Stomach (tissue), 9 donors: ENCODE data around the gene OR5A1. TPM values are rescaled to one million over a fixed set of nuclear protein-coding genes. Genes with fewer than 3 reads are reported as not detected.

Experiments
- DNase-seq, 2 donors: peaks; one replicate each; pipeline versions ENCODE4 v3.0.0 to v3.0.0-alpha.2; 2013 to 2019
- H3K27ac ChIP-seq, 5 donors: fragments of 200-600 bp in 4 of 5; sonication (generic) in 4 of 5; one replicate each; pipeline ENCODE4 v1.5.1; 2013 to 2019; ENCODE audit warnings: mild to moderate bottlenecking in 1 of 5, moderate library complexity in 1 of 5
- H3K27me3 ChIP-seq, 3 donors: fragments of 200-600 bp; sonication (generic); one replicate each; pipeline ENCODE4 v1.5.1; 2017 to 2019; ENCODE audit warnings: mixed run types in 1 of 3
- H3K36me3 ChIP-seq, 4 donors: fragments of 200-600 bp; sonication (generic); 1 replicate in 3 of 4; 2 replicates in 1 of 4; pipeline ENCODE4 v1.5.1; 2016 to 2019
- H3K4me1 ChIP-seq, 4 donors: fragments of 200-600 bp; sonication (generic); one replicate each; pipeline ENCODE4 v1.5.1; 2016 to 2019
- H3K4me3 ChIP-seq, 4 donors: fragments of 200-600 bp; sonication (generic) in 3 of 4; one replicate each; pipeline ENCODE4 v1.5.1; 2016 to 2019; ENCODE audit warnings: mild to moderate bottlenecking in 1 of 4
- H3K9me3 ChIP-seq, 4 donors: fragments of 200-600 bp; sonication (generic); one replicate each; pipeline ENCODE4 v1.5.1; 2016 to 2019
- EP300 ChIP-seq: sonication (generic); formaldehyde crosslinking; IDR thresholded peaks from one replicate; pipeline ENCODE4 v1.6.1; 2017; ENCODE audit warnings: antibody characterized with exemption
- POLR2A ChIP-seq, 4 donors: fragments of 450-650 bp; IDR thresholded peaks; one replicate each; pipeline ENCODE4 v1.6.1; 2016; ENCODE audit warnings: antibody characterized with exemption in 4 of 4, control low read depth in 2 of 4, mild to moderate bottlenecking in 1 of 4, moderate library complexity in 1 of 4
- POLR2AphosphoS5 ChIP-seq, 3 donors: sonication (generic); formaldehyde crosslinking; IDR thresholded peaks; one replicate each; pipeline ENCODE4 v1.6.1; 2016; ENCODE audit warnings: antibody characterized with exemption in 3 of 3
- WGBS, 5 donors: extraction: QIAGEN DNeasy Blood & Tissue Kit in 3 of 5; methylation state at CpG; one replicate each; pipeline versions ENCODE4 v1.1.5 to v1.1.7; 2013 to 2018; 5-methylcytosine and 5-hydroxymethylcytosine counted together
- intact Hi-C: fragments of 100-400 bp; cut with DNase I; formaldehyde crosslinking; loops from one replicate; pipeline ENCODE4 v1.15.1; 2023; ENCODE audit warnings: low total_unique reads
- polyA plus RNA-seq, 3 donors: library from polyadenylated mRNA; stranded (reverse); fragments of 200-250 nt; gene quantifications; one replicate each; pipeline ENCODE4 v1.2.3, GENCODE V29; 2013
- total RNA-seq, 5 donors: library from RNA; depleted of rRNA; stranded (reverse); fragments of >200 nt; gene quantifications; one replicate each; pipeline versions ENCODE4 v1.1.0 to v1.2.3, GENCODE V29; 2014 to 2016
- TF ChIP-seq, protein P1 (sequence below), 7 experiments: fragments of 450-650 bp in 4 of 7; fragments of 200-600 bp in 3 of 7; sonication (generic) in 3 of 7; IDR thresholded peaks; one replicate each; pipeline ENCODE4 v1.5.1; 2016 to 2019; ENCODE audit warnings: antibody characterized with exemption in 7 of 7, control low read depth in 2 of 7, mild to moderate bottlenecking in 1 of 7
- donor health status: healthy with polysubstance abuse.
- donor health status: Bipolar disorder and iron deficiency.
- donor health status: healthy.

The OR5A1 gene
- total and polyA plus RNA-seq, 8 donors: not detected

DNA sequence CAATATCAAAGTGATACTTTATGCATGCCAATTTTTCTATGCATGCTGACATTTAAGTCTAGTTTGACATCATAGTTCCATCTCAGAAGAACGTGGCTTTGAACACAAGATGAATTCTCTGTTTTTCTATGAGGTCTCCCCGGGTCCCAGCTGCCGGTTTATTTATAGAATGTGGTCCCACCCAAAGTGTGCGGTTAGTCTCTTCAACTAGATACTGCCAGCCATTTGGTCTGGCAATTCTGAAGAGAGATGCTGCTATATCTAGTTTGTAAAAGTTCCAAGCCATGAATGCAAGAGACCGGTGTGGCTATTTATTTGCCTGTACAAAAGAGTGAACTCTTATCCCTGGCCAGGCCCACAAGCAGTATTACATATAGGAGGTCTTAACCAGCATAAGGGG lies 19.2 kb upstream of the OR5A1 start:
- TF ChIP-seq POLR2A (IDR thresholded peaks at IDR 0.05) (no peak), POLR2AphosphoS5 (IDR thresholded peaks at IDR 0.05) (no peak), EP300 (no peak)
- TF ChIP-seq, protein P1, sequence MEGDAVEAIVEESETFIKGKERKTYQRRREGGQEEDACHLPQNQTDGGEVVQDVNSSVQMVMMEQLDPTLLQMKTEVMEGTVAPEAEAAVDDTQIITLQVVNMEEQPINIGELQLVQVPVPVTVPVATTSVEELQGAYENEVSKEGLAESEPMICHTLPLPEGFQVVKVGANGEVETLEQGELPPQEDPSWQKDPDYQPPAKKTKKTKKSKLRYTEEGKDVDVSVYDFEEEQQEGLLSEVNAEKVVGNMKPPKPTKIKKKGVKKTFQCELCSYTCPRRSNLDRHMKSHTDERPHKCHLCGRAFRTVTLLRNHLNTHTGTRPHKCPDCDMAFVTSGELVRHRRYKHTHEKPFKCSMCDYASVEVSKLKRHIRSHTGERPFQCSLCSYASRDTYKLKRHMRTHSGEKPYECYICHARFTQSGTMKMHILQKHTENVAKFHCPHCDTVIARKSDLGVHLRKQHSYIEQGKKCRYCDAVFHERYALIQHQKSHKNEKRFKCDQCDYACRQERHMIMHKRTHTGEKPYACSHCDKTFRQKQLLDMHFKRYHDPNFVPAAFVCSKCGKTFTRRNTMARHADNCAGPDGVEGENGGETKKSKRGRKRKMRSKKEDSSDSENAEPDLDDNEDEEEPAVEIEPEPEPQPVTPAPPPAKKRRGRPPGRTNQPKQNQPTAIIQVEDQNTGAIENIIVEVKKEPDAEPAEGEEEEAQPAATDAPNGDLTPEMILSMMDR (IDR thresholded peaks at IDR 0.05): no peak
- no peaks in the 10 kb centered on the region for H3K9me3 ChIP-seq
- intact Hi-C loops: no loop called here
- H3K4me1 ChIP-seq: no peaks in the 10 kb centered on the region
- 62 to 70% (median 67%) methylated on average over 5 of the region's 5 CpGs for WGBS, 5 donors
- no peaks in the 10 kb centered on the region for H3K36me3 ChIP-seq
- H3K27ac ChIP-seq: no peak overlapping the region
- H3K4me3 ChIP-seq: no peak overlapping the region
- no peaks in the 10 kb centered on the region for H3K27me3 ChIP-seq
- peak in 1 of 2 donors; percentile 10 for DNase-seq

DNA sequence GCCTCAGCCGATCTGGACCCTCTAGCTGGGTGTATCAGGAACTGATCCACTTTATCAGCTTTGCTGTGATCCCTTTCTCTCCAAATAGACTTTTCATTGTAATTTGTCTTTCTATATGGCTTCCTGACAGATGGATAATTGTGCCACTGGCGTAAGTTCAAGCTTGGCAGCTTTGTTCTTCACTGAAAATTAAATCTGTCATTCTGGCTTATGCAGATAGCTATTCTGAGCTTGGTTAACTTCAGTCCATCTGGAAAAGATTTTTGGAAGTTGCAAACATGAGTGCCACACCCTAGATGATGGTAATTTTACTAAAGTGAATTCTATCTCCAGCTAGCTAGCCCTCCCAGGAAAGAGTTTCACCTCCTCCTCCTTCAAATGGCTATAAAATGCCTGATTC lies 18.1 kb upstream of the OR5A1 start:
- 62 to 80% (median 75%) methylated on average over 2 of the region's 2 CpGs for WGBS, 5 donors
- H3K4me1 ChIP-seq: no peaks in the 10 kb centered on the region
- H3K4me3 ChIP-seq: no peak overlapping the region
- intact Hi-C loops: no loop called here
- no peak overlapping the region for H3K27ac ChIP-seq
- H3K36me3 ChIP-seq: no peaks in the 10 kb centered on the region
- H3K9me3 ChIP-seq: no peaks in the 10 kb centered on the region
- no peaks in the 10 kb centered on the region for H3K27me3 ChIP-seq
- TF ChIP-seq, protein P1 (IDR thresholded peaks at IDR 0.05): no peak
- no peak for TF ChIP-seq POLR2AphosphoS5 (IDR thresholded peaks at IDR 0.05)
- no peak for TF ChIP-seq POLR2A (IDR thresholded peaks at IDR 0.05)
- TF ChIP-seq EP300: no peak
- DNase-seq: no peak

DNA sequence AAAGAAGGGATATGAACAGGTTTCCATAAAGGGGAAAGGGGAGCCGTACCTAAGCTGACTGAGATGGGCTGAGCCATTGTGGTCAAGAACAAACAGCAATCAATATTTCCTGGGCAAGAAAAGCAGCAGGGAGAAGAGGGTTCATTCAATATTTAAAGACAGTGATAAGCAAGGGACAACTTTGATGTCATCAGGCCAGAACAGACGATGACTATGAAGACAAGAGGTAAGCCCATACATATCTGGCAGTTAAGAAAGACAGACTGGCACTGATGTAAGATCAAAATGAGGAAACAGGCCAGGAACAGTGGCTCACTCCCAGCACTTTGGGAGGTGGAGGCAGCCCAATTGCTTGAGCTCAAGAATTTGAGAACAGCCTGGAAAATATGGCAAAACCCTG lies 12.4 kb upstream of the OR5A1 start:
- Histone ChIP-seq H3K4me3 (no peak overlapping the region), H3K9me3 (no peaks in the 10 kb centered on the region), H3K27ac (no peak overlapping the region), H3K36me3 (no peaks in the 10 kb centered on the region), H3K4me1 (no peaks in the 10 kb centered on the region), H3K27me3 (no peaks in the 10 kb centered on the region)
- TF ChIP-seq, protein P1 (IDR thresholded peaks at IDR 0.05): no peak
- TF ChIP-seq POLR2A (IDR thresholded peaks at IDR 0.05) (no peak), EP300 (no peak), POLR2AphosphoS5 (IDR thresholded peaks at IDR 0.05) (no peak)
- DNase-seq: no peak
- WGBS, 5 donors: 61 to 74% (median 68%) methylated on average over 2 of the region's 2 CpGs
- intact Hi-C loops: no loop called here

DNA sequence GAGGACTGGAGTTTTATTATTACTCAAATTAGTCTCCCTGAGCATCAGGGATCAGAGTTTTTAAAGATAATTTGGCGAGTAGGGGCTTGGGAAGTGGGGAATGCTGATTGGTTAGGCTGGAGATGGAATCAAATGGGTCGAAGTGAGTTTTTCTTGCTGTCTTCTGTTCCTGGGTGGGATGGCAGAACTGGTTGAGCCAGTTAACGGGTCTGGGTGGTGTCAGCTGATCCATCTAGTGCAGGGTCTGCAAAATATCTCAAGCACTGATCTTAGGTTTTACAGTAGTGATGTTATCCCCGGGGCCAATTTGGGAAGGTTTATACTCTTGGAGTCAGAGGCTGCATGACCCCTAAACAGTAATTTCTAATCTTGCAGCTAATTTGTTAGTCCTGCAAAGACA lies 11.1 kb upstream of the OR5A1 start:
- Histone ChIP-seq H3K36me3 (no peaks in the 10 kb centered on the region), H3K4me1 (no peaks in the 10 kb centered on the region), H3K27ac (no peak overlapping the region), H3K9me3 (no peaks in the 10 kb centered on the region), H3K27me3 (no peaks in the 10 kb centered on the region), H3K4me3 (no peak overlapping the region)
- TF ChIP-seq POLR2A (IDR thresholded peaks at IDR 0.05) (no peak), EP300 (no peak)
- TF ChIP-seq, protein P1 (IDR thresholded peaks at IDR 0.05): no peak
- DNase-seq: no peak
- 51 to 63% (median 57%) methylated on average over 4 of the region's 4 CpGs for WGBS, 5 donors
- intact Hi-C loops: no loop called here
